Measurements from ENCODE around the gene DOCK11.

DOCK11 gene

DNA sequence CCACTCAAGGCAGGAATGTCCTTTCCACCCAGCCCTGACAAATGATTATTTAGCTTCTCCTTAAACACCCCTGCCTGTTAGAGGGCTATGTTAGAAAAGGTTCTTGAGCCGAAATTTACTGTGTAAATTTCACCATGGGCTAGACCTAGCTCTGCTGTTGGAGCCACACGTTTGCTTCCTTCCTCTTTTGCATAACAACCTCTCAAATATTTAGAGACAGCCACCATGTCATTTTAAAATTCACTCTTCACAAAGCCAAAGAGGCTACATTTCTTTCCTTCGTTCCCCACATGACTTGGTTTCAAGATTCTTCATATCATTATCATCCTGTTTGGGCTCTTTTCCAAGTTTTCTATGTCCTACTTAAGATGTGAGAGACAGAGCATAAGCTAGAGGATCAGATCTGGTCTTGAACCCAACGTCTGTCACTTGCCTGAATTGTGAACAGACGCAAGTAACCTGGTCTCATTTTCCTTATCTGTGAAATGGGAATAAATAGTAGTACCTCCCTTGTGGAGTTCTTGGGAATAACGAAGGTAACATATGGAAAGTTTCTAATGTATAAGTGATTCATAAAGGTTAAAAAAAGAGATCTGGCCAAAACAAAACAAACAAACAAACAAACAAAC is 6.7 kb downstream of the DOCK11 start:
- no peak for DNase-seq

DNA sequence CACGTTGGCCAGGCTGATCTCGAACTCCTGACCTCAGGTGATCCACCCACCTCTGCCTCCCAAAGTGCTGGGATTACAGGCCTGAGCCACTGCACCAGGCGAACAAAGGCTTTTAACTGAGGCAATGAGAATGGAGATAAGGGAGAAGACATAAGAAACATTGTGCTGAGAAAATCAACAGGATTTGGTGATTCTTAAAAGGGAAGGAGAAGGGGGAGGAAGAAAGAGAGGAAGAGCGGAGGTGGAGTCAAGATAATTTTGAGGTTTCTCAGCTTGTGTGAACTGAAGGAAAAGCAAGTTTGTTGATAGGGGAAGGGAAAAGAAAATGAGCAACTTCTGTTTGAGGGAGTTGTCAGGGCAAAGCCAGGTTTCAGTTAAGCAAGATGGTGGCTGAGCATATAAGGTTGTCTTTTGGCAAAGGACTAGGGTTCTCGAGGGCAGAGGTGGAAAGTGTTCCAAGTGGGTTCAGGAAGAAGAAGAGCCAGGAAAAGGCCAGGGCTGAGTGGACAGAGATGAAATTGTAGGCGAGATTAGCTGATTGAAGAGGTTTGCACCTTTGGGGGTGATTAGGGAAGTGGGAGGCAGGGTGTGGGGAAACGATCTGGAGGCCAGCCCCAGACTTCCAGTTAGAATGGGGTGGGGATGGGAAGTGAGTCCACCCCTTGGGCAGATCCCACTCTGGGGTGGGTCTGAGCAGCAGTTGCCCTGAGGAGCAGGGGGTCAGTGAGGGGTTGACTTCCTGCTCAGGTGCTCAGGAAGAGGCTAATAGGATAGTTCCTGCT is 7.8 kb downstream of the DOCK11 start:
- no peak for DNase-seq

DNA sequence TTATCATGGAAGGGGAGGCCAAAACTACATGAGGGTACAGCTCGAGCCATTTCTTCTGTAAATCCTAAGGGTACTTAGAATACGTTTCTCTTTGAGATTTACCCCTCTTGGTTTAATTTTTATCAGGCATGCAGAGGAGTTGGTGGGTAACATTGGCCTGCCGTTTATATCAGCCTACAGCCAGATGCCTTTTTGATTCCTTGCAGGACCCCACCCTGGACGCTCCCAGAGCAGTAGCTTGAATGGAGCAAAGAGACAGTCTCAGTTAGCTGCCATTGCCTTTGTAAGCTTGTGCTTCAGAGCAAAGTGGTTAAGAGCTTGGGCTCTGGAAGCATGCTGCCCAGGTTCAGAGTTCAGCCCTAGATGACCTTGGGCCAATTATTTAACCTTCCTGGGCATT is 9.0 kb downstream of the DOCK11 start:
- DNase-seq: no peak

DNA sequence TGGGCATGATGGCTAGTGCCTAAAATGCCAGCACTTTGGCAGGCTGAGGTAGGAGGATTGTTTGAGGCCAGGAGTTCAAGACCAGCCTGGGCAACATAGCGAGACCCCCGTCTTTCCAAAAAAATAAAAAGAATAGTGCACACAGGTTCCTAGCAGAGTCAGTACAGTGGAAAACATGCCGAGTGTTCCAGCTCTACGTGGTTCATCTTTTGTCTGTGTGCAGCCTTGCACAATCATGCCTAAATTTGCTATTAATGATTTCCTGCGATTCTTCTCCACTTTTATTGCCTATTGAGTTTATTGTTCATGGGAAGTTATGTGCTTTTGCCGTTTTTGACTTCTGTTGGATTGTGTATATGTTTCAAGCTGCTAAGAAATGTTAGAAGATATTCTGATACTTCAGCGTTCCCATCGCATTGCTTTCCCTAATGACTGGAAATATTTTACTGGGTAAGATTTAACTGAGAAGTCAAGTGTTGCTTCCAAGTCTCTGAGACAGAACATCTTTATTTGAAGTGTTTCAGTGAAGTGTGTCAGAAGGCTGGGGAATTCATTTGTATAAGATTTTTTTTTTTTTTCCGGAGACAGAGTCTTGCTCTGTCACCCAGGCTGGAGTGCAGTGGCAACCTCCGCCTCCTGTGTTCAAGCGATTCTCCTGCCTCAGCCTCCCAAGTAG is 11.3 kb downstream of the DOCK11 start:
- DNase-seq: no peak

DNA sequence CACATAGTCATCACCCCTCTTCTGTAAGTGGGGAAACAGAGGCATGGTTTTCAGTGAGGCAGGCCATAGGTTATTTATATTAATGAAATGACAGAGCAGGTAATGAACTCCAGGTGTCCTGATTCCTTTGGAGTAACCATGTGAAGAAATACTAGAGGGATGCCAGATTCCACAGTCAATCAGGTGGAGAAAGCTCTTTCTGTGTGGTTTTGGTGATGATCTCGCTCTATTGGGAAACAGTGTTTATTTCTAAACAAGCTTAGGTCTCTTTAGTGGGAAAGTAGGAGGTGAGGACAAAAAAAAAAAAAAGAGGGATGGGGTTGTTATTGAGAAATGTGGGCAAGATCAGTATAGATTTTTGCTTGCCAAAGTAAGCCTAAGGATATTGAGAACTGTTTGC is 12.2 kb downstream of the DOCK11 start:
- no peak for DNase-seq

DNA sequence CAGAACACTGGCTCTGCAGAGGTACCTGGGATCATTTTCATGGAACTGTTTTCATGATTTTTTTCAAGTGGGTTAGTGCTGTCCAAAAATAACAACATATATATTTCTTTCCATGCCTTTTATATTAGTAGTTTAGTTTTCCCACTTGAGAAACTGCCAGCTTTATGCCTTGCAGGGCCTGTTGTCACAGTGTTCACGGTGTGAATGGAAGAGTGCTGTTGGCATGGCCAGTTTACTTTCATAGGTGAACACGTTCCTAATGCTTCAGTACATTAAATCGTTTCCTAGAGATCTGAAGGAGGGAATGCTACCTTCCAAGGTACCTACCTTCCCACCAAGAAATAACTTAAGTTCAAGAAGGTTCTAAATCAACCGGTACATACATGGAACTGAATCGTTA is 12.6 kb downstream of the DOCK11 start:
- DNase-seq: no peak

DNA sequence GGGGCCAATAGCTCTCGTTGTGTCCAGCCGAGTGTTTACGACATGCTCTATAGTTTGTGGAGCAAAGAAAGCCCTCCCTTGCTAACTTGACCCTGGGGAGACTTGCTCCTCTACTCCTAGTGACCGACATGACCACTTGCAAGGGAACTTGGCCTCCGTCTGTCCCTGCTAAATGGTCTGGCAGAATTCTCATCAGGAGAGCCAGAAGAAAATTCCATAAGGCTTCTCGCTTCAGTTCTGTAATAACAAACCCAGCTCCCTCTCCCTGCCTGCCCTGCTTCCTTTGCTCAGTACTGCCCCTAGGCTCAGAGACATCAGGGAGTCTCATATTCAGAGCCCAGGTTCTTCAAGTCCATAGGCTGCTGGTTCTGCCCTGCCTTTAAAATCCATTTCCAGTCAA is 13.0 kb downstream of the DOCK11 start:
- no peak for DNase-seq

DNA sequence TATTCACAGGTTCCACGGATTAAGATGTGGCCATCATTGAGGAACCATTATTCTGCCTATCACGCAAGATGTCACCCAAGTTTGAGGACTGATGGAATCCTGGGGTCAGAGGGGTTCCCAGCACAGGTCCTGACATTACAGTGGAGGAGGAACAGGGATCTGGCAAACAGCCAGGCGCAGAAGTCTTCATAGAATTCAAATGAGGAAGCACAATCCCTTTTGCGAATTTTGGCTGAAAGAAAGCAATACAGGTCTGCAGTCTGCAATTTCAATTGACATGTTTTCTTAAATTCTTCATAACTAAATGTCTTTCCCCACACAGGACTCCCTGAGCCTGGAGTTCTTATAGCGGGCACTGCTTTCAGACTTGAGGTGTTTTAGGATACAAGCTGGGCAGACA is 14.5 kb downstream of the DOCK11 start:
- no peak for DNase-seq

DNA sequence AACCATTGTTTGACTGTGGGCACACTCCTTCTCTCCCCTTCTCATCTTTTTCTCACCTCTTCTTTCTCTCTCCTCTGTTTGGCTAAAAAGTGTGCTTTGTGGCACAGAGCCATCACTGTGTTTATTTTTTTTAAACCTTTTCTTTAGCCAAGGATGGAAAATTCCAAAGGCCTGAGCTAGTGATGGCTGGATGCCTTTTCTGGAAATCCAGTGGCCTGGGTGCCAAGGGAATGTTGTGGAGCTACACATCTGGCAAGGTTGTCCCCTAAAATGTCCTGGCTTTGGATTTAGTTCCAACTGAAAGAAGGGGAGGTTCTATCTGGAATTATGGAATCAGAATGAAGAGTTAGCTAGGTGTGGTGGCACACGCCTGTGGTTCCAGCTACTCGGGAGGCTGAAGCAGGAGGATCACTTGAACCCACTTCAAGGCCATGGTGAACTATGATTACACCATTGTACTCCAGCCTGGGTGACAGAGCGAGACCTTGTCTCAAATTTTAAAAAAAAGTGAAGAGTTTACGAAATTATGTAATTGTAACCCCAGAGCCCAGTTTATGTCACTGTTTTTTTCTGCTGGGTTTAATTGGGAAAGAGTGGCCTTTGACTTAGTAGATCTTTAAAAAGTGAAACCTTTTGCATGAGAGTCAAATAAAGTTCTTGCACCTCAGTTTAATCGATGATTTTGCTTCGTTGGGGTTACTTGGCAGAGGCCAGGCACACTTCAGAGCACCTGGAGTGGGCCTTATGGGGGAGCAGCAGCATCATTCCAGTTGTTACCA is 17.7 kb downstream of the DOCK11 start:
- DNase-seq: no peak

DNA sequence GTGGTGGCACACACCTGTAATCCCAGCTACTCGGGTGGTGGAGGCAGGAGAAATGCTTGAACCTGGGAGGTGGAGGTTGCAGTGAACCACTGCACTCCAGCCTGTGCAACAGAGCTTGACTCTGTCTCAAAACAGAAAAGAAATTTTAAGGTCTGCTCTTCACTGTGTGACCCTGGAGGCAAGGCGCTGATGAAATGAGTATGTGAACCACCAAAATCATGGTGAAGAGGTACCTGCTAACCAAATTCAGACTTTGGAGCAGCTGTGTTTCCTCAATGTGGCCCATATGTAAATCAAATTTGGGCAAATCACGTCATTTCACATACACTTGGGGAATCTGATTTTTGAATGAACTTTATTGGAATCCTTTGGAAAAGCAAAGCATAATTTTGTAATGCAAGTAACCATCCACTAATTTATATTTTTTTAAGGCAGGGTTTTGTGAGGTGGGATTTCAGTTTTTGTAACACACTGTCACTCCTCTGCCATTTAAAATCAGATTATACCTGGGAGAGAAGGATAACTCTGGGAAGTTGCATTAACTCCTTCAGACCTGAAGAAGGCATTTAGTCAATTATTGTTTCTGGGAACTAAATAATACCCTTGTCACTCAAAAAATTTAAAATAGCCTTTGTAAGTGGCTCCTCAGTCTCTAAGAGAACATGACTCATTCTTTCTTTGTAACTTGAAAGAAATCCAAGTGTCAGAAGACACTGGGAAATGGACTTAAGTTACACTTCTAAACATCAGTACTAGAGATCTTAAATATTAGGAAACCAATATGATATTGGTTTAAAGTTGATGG is 24.0 kb downstream of the DOCK11 start:
- no peak for DNase-seq

DNA sequence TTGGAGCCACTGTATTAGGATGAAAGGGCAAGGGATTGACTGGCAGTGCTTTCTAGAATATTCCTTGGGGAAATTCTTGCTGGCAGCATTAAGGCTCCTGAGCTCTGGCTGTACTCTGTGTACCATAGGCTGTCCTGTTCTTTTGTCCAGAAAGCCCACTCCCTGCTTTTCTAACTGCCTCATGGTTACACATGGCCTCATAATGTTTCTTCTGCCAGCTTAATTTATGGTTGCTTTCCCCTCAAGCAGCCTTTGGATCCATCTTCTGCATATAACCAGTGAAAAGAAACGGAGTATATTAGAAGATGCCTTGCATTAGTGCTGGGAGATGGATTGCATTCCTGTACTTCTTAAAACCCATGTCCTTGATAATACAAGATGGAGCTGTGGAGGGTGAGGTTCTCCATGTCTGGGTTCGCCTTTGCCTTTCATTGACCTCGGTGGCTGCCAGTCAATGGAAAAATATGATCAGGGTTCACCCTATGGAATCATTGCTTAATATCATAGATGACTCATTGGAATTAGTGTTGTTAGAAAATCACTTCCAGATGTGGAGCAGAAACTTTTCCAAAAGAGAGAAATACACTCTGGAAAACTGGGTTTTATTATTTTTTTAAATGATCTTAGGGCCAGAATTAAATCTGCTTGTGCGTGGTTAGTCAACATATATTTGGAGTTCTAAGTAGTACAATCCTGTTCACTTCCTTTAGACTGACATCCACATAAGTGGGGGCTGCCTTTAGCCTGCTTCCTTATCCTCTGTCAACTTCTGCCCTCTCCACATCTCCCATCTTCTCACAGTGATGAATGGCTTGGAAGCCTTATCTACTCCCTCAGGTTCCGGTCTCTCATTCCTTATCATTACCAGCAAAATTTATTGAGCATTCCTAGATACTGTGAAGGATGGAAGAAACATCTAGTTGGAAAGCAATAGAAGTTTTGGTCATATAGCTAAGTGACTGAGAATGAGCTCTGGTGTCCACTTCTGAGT is 24.9 kb downstream of the DOCK11 start:
- DNase-seq: no peak

DNA sequence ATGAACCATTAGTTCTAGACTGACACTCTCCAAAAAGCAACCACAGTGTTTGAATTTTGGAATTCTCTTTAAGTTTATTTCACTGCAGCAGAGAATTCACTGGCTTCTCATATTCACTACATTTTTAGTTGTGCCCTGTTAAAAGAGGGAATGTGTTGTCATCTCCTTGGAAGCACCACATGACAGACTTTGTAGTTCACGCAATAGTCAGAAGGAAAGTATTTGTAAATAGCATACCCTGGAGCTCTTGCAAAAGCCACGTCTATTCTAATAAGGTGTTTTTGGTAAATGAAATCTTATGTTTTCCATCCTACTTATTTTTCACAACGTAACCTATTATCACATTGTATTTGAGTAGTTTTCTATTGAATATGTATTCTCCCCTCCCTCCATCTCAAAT is 25.8 kb downstream of the DOCK11 start:
- DNase-seq: no peak

DNA sequence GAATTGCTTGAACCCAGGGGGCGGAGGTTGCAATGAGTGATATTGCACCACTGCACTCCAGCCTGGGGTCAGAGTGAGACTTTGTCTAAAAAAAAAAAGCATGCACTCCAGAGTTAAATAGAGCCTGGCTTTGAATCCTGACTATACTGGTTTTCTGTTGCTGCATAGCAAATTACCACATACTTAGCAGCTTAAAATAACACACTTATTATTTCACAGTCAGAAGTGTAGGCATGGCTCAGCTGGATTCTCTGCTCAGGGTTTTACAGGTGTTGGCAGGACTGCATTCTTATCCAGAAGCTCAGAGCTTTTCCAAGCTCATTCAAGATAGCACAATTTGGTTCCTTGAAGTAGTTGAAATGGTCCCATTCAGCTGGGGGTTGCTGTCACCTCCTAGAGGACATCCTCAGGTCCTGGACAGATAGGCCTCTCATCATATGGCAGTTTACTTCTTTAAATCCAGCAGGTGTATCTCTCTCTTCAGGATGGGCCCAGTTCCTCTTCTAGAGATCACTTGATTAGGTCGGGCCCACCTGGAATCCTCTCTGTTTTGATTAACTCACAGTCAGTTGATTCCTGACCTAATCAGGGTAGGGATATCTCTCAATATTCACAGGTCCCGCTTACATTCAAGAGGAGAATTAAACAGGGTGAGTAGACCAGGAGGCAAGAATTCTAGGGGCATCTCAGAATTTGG is 26.8 kb downstream of the DOCK11 start:
- no peak for DNase-seq

DNA sequence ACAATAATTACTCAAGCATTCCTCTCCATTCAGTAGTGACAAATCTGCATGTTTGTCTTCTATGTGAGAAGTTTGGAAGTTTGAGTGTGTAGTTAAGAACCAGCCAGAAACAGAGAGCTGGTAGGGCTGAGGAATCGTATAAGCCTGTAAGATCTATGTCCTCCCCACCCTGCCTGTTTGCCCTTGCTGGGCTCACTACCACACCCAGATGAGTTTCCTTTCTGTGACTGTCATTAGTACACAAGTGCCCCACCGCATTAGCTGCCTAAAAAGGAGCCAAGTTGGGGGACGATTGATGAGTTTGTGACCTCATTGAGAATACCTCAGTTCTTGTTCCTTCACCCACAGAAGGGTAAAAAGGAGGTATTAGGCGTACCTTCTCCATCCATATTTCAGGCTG is 28.3 kb downstream of the DOCK11 start:
- no peak for DNase-seq

DNA sequence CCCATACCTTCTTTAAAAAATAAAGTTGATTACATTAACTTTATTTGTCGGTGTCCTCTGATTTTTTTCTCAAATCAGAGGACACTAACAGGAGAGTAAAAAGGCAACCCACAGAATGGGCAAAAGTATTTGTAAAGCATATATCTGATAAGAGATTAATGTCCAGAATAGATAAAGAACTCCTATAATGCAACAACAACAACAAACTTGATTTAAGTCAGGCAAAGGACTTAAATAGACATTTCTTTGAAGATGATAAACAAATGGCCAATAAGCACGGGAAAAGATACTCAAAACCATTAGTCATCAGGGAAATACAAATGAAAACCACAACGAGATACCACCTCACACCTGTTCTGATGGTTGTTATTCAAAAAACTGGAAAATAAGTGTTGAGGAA is 28.7 kb downstream of the DOCK11 start:
- DNase-seq: no peak

DNA sequence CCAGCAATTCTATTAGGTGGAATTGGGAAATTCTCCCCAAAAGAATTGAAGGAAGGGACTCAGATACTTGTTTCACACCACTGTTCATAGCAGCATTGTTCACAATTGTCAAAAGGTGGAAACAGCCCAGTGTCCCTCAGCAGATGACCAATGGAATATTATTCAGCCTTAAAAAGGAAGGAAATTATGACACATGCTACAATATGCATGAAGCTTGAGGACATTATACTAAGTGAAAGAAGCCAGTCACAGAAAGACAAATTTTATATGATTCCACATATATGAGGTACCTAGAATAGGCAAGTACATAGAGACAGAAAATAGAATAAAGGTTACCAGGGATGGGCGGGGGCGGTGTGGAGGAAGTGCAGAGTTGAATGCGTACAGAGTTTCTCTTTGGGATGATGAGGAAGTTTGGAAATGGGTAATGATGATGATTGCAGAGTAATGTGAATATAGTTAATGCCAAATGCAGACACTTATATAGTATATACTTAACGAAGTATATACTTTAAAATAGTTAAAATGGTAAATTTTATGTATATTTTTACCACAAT is 29.6 kb downstream of the DOCK11 start:
- DNase-seq: no peak

DNA sequence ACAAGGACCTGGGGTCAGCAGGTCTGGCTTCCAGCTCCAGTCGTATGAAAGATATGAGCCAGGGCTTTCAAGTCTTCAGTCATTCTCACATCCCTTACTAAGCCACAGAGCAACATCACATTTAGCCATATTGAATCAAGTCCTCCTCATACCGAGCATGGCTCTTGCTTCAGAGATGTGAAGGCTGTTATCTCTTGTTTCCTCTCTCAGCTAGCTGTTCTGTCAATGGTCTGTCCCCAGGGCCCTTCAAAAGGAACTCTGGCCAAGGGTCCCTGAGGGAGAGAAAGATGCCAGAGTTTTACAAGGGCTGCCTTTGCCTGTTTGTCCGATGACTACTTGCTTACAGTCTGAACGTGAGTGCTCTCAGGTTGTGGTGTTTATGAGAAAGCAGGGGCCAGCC is 30.5 kb downstream of the DOCK11 start:
- no peak for DNase-seq

DNA sequence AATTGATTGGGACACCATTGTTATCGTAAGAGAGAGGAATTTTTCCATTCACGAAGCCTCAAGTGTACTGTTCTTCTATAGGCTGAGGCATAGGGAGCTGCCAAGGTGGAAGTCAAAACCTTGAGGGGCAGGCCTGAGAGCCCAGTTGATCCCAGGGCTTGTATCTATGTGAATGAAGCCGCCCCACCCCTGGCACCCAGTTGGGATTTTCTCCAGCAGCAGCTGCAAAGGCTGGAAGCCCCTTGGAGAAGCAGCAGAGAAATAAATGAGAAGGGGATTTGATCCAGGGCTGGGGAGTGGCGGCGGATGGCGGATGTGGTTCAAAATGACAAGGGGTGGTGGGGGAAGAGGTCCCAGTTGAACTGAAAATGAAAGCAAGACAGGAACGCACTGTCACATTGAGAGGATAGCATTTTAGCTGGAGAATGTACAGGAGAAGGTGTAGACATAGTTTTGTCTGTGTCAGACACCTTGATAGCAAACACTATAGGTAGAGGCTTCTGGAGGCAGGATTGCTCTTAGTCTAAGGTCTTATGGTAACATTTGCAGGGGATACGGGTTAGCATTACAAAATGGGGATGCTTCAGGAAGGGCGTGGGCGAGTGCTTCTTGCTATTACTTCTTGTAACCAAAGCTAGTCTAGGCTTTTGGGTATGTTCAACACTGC is 32.6 kb downstream of the DOCK11 start:
- DNase-seq: no peak

DNA sequence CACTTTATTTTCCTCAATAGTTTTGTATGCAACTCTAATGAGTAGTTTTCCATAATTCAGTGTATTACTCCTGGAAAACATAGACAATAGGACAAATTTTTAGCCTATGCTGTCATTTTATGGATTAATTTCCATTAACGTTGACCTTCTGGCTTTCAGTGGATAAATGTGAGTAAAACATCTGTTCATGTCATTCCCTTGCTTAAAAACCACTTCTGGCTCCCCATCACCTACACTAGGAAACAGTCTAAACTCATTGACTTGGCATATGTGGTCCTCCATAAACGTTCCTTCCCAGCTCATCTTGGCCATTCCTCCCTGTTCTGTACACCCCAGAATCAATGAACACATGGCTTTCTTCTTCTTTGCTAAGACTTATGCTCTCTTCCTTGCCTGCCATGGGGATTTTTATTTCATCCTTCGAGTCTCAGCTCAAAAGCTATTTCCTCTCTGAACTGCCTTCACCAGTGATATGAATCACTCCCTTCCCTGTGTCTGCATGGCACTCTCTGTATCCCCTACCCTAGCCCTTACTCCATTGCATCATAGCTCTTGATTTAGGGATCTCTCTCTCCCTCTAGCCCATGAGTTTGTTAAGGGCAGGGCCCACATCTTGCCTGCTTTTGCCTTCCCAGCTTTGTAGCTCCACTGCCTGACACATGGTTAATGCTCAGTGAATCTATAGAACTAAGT is 34.8 kb downstream of the DOCK11 start:
- DNase-seq: no peak
